AG09319 (cell line): ENCODE data around the gene PLCL2.

Experiments
- DNase-seq: peaks from one replicate; pipeline ENCODE4 v3.0.0-alpha.2; 2010; ENCODE audit warnings: low read depth; ENCODE audit errors: extremely low read depth
- TF ChIP-seq, protein P1 (sequence below): IDR thresholded peaks from 2 replicates; pipeline ENCODE4 v1.5.1; 2011; ENCODE audit warnings: low read depth, mild to moderate bottlenecking, inconsistent platforms, low read length, moderate library complexity

Gene PLCL2

DNA sequence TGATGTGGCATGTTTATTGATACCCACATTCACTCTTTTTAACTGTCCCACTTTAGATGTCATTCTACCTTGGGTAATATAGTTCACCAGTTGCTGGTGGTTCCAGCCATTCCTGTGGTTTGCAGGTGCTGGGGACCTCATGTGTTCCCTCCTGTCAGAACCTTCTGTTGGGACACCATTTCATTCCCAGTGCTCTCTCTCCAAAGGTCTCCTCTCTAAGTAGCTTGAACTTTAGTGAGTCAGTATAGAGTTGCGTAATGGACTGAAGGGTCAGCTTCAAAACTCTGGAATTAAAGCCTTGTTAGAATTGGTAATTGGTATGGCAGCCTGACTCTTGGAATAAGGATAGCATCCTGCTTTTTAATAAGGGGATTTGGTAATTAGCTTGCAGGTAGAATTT lies 108.5 kb downstream of the PLCL2 start:
- no peak for DNase-seq
- TF ChIP-seq, protein P1, sequence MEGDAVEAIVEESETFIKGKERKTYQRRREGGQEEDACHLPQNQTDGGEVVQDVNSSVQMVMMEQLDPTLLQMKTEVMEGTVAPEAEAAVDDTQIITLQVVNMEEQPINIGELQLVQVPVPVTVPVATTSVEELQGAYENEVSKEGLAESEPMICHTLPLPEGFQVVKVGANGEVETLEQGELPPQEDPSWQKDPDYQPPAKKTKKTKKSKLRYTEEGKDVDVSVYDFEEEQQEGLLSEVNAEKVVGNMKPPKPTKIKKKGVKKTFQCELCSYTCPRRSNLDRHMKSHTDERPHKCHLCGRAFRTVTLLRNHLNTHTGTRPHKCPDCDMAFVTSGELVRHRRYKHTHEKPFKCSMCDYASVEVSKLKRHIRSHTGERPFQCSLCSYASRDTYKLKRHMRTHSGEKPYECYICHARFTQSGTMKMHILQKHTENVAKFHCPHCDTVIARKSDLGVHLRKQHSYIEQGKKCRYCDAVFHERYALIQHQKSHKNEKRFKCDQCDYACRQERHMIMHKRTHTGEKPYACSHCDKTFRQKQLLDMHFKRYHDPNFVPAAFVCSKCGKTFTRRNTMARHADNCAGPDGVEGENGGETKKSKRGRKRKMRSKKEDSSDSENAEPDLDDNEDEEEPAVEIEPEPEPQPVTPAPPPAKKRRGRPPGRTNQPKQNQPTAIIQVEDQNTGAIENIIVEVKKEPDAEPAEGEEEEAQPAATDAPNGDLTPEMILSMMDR, result no peak

DNA sequence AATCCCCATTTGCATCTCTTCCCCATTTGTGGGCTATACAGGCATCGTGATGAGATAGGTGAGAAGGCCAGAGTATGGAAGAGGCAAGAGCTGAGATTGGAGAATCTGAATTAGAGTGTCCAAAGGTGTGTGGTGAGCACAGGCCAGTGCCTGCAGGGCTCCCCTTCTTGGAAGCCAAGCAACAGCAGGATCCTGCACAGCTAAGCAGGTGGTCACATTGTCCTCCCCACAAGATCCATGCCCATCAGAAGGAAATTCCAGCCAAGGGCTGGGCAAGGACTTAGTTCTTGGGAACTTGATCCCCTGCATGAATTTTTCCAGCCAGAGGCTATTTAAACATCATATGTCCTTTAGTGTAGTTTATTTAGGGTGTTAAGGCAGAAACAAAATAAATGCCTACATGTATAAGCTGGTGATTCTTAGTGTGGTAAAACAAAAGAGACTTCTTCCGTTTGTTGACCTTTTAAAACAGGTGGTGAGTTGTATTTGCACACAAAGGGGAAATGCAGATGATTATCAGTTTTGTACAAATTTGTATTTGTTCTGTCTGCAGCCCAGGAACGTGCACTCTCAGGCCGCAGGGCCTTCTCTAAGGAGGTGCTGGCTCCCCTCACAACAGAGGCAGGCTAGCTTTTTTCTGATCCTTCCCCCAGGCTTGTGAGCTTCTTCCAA lies 110.2 kb downstream of the PLCL2 start:
- TF ChIP-seq, protein P1, result no peak
- no peak for DNase-seq

DNA sequence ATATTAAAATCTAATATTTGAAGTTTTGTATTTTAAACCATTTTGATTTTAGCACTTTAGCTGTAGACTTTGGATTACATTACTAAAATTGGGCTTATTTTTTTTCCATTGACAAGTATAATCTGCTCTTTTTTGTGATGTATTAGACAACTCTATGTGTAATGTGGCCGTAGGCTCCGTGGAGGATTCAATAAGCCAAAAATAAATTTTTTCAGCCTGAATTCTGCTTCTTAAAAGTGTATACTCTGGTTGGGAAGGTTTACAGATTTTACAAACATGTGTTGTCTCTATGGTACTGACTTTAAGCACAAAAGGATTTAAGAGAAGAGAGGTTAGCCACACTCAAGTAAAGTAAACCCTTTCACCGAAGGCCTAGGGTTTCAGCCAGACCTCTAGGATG lies 110.8 kb downstream of the PLCL2 start:
- TF ChIP-seq, protein P1, result no peak
- no peak for DNase-seq

DNA sequence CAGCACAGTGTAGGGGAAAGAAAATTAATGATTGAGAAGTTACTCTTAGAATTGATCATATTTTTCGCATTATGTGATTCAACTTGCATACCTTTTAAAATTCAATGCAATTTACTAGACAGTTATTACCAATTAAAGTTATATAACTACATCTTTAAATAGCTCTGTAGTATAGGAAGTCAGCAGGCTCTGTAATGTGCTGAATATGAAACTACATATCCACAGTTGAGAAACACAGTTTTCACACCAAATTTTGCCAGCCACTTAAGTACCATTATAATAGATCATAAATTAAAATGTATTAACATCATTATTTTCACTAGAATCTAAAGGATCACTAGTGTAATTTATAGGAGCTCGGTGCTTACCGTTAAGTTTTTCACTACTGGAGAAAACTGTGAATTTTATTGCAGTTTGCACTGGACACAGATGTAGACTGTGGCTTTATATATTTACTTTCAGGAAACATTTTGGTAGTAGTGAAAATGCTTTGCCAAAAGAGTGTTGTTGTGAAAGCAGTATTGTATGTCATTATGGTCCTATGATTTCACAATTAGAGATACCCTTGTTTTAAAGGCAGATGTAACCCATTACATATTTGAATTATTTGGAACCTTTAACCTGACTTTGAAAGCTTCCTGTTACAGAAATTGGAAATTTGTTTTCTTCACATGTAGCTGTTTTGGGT lies 113.6 kb downstream of the PLCL2 start:
- TF ChIP-seq, protein P1, result no peak
- no peak for DNase-seq

DNA sequence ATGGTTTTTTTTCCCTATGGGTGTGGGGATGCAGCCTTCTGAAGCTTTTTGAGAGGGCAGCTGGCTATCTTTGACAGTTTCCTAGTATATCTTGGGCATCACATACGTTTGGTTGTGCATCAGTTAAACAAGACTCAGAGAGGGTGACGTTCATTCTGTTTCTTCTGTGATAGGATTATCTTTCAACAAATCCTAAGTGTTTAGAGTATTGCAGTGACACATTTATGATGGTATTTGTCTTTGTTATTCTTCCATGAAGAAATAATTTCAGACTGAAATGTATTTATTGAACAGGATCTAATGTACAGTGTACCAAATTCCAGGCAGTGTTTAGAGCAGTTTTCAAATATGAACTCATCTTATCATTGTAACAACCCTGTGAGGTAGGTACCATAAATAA lies 114.4 kb downstream of the PLCL2 start:
- no peak for DNase-seq
- TF ChIP-seq, protein P1, result no peak

DNA sequence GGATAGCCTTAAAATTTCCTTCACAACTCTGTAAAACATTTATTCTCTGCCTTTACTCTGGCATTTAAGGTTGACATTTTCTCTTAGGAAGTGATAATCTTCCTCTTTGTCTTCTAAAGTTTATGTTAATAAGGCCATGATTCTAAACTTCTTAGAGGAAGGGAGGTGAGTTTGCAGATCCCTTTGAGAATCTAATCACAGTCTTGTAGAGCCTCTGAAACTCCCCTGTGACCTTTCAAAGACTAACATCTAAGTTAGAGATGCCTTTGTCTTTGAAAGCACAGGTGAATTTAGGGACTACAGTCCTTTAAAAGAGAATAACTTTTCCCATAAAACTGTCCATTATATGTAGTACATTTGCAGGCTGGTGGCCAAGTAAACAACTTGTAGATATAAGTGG lies 115.1 kb downstream of the PLCL2 start:
- DNase-seq, result no peak
- TF ChIP-seq, protein P1, result no peak

DNA sequence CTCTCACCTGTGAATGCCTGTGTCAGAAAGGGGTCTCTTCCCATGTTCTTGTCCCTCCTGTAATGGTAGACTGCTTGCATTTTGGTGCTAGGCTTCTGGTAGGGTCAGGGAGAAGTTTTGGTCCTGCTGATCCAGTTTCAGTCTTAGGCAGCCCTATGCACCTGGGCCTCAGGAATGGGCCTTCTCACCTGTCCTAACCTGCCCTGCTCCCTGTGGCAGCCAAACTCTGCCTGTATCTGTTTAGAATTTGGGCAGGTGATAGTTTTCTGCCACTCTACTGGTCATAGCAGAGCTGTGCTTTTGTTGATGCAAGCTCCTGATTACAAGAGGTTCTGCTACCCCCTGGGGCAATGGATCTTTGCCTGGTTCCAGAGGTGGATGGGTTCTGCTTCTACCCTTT lies 118.7 kb downstream of the PLCL2 start:
- TF ChIP-seq, protein P1, result no peak
- DNase-seq, result no peak
